Osteoblast (primary cell): ENCODE data around the gene TRA2B. TPM values are rescaled to one million over a fixed set of nuclear protein-coding genes. Genes with fewer than 3 reads are reported as not detected.
A peak's percentile ranks its signal among the peaks of the same experiment; 100 is the strongest.

Experiments used
- DNase-seq: peaks from one replicate; pipeline ENCODE4 v3.0.0; 2011; ENCODE audit warnings: low spot score, mixed read lengths; ENCODE audit not compliant: insufficient read length; ENCODE audit errors: missing footprints
- H2AFZ ChIP-seq: 2 replicates; pipeline ENCODE4 v1.6.0; 2011; ENCODE audit warnings: mild to moderate bottlenecking, low read length
- H3K27ac ChIP-seq: 2 replicates; pipeline ENCODE4 v1.5.1; 2011; ENCODE audit warnings: mild to moderate bottlenecking, low read depth, low read length, moderate library complexity
- H3K27me3 ChIP-seq: 2 replicates; pipeline ENCODE4 v1.6.0; 2012; ENCODE audit warnings: mild to moderate bottlenecking, control low read depth, inconsistent platforms, low read length, moderate library complexity; ENCODE audit not compliant: insufficient read depth
- H3K36me3 ChIP-seq: 2 replicates; pipeline ENCODE4 v1.5.1; 2011; ENCODE audit warnings: mild to moderate bottlenecking, low read length, control low read depth, moderate library complexity; ENCODE audit not compliant: insufficient read depth
- H3K4me1 ChIP-seq: 2 replicates; pipeline ENCODE4 v1.5.1; 2011; ENCODE audit warnings: mild to moderate bottlenecking, low read length, control low read depth, moderate library complexity; ENCODE audit not compliant: insufficient read depth
- H3K4me2 ChIP-seq: 2 replicates; pipeline ENCODE4 v1.6.0; 2011; ENCODE audit warnings: mild to moderate bottlenecking, low read length; ENCODE audit not compliant: insufficient read depth
- H3K4me3 ChIP-seq: fragments of 200-600 bp; sonication (generic); 3 replicates; pipeline ENCODE4 v1.5.1; 2012; ENCODE audit warnings: mild to moderate bottlenecking, low read length, inconsistent platforms; ENCODE audit not compliant: insufficient read depth
- H3K79me2 ChIP-seq: 2 replicates; pipeline ENCODE4 v1.6.0; 2012; ENCODE audit warnings: mild to moderate bottlenecking, low read length, control low read depth, inconsistent platforms; ENCODE audit not compliant: insufficient read depth
- H3K9me3 ChIP-seq: 2 replicates; pipeline ENCODE4 v1.5.1; 2011; ENCODE audit warnings: low read depth, low read length, control low read depth
- H4K20me1 ChIP-seq: 2 replicates; pipeline ENCODE4 v1.6.0; 2012; ENCODE audit warnings: mild to moderate bottlenecking, low read length, control low read depth; ENCODE audit not compliant: insufficient read depth
- total RNA-seq: library from RNA; depleted of rRNA; stranded (reverse); fragments of >200 nt; gene quantifications from 2 replicates; pipeline ENCODE4 v1.2.3, GENCODE V29; 2012
- TF ChIP-seq, protein P1 (sequence below): IDR thresholded peaks from 2 replicates; pipeline ENCODE4 v1.5.1; 2011; ENCODE audit warnings: mild to moderate bottlenecking, low read depth, low read length, moderate library complexity; ENCODE audit errors: extremely low read depth

TRA2B gene
- total RNA-seq, 1 donor = 111 TPM

DNA sequence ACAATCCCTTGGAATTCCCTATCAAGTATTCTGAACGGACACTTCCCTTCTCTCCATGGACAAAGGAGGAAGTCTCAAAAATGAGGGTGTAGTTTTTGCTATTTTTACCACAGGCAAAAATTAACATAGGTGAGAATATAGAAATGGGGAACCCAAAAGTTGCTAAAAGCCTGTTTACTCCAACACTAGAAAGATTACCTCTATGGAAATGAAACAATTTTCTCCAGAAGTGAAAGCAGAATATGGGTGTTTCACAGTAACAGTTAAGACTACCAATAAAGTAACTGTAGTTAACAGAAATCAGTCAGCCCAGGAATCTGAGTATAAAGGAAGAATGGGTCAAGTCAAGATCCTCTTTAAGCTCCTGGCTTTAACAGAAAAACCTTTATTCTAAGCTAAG lies 9.3 kb downstream of the TRA2B start:
- peaks cover 71% of the 10 kb centered on the region for H3K4me1 ChIP-seq
- H3K79me2 ChIP-seq = peaks cover 100% of the 10 kb centered on the region
- H3K27ac ChIP-seq = peak overlapping the region; percentile 72
- H3K27me3 ChIP-seq = no peaks in the 10 kb centered on the region
- H3K9me3 ChIP-seq = no peaks in the 10 kb centered on the region
- H3K4me2 ChIP-seq = peak overlapping the region; percentile 90
- H3K36me3 ChIP-seq = peaks cover 67% of the 10 kb centered on the region
- TF ChIP-seq, protein P1, sequence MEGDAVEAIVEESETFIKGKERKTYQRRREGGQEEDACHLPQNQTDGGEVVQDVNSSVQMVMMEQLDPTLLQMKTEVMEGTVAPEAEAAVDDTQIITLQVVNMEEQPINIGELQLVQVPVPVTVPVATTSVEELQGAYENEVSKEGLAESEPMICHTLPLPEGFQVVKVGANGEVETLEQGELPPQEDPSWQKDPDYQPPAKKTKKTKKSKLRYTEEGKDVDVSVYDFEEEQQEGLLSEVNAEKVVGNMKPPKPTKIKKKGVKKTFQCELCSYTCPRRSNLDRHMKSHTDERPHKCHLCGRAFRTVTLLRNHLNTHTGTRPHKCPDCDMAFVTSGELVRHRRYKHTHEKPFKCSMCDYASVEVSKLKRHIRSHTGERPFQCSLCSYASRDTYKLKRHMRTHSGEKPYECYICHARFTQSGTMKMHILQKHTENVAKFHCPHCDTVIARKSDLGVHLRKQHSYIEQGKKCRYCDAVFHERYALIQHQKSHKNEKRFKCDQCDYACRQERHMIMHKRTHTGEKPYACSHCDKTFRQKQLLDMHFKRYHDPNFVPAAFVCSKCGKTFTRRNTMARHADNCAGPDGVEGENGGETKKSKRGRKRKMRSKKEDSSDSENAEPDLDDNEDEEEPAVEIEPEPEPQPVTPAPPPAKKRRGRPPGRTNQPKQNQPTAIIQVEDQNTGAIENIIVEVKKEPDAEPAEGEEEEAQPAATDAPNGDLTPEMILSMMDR = no peak
- no peak overlapping the region for H2AFZ ChIP-seq
- no peak for DNase-seq
- peak overlapping the region; percentile 1 for H3K4me3 ChIP-seq
- peaks cover 98% of the 10 kb centered on the region for H4K20me1 ChIP-seq

DNA sequence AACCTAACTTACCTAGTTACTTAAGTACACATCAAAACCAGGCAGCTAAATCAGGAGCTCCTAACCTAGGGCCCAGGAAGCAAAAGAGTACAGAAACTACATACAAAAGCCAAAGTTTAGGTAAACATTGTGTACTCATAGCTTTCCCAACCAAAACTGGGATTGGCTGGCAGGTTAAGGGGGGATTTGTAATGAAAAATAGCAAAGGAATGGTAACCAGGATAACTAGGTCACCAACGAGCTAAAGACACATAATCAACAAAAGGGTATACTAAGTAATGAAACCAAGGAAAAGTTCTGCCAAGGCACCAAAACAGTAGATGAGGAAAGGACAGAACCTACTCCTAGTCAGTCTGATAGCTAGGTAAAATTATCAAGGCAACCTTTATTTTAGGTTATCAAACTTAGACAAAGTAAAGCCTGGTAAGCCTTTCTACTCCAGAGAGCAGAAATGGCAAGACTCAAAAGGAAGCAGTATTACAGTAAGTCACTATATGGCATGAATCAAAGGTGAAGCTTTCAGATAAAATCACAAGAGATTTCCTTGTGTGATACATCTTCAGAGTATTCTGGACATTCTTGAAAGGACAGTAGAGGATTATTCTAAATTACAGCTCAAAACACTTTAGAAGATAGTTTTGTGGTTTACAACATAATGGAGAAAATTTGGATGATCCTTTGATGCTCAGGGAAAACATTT lies 10.2 kb downstream of the TRA2B start:
- DNase-seq = no peak
- Histone ChIP-seq H2AFZ (no peak overlapping the region), H3K27ac (peak overlapping the region; percentile 60), H3K36me3 (peaks cover 75% of the 10 kb centered on the region), H3K4me2 (peak overlapping the region; percentile 90), H3K4me1 (peaks cover 62% of the 10 kb centered on the region), H3K79me2 (peaks cover 100% of the 10 kb centered on the region), H3K27me3 (no peaks in the 10 kb centered on the region), H3K9me3 (no peaks in the 10 kb centered on the region), H3K4me3 (peak overlapping the region; percentile 8), H4K20me1 (peaks cover 98% of the 10 kb centered on the region)
- TF ChIP-seq, protein P1 = no peak

DNA sequence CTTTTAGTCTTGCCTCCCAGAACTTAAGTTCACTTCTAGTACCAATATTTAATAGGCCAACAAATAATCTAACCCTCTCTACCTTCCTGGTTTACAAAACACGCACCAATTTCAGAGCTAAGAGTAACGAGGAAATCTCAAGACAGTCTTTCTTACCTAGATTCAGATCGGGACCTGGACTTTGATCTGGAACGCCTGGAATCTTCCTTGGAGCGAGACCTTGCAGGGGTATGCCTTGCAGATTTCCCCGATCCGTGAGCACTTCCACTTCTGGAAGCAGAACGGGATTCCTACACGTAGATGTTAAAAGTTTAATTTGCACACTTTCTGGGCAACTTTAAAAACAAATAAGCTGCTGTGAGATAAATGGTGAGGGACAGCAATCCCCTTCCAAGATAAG lies 11.4 kb downstream of the TRA2B start:
- H3K4me2 ChIP-seq = peak overlapping the region; percentile 49

DNA sequence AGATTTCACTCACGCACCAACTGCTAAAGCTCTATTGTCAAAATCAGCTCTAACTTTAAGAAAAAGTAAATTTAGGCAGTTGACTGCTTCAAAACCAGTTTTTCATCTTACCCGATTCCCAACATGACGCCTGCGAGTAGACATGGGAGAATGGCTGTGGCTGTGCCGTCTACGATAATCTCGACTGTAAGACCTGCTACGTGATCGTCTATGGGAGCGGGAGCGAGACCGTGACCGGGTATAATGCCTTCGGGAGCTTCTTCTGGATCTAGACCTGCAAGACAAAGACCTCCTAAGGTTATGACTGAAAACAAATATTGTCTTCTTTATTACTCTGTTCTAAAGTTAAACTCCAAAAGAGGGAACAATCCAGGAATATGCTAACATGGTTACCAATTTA lies 12.5 kb downstream of the TRA2B start:
- Histone ChIP-seq H3K4me1 (peaks cover 39% of the 10 kb centered on the region), H2AFZ (no peak overlapping the region), H3K4me2 (no peak overlapping the region), H3K9me3 (no peaks in the 10 kb centered on the region), H3K36me3 (peaks cover 86% of the 10 kb centered on the region), H4K20me1 (peaks cover 98% of the 10 kb centered on the region), H3K27me3 (no peaks in the 10 kb centered on the region), H3K27ac (no peak overlapping the region), H3K4me3 (no peak overlapping the region), H3K79me2 (peaks cover 99% of the 10 kb centered on the region)
- no peak for DNase-seq
- TF ChIP-seq, protein P1 = no peak

More for the DNA sequence above, 11.4 kb downstream of the TRA2B start:
- Histone ChIP-seq H3K4me1 (peaks cover 50% of the 10 kb centered on the region), H2AFZ (no peak overlapping the region), H3K27me3 (no peaks in the 10 kb centered on the region), H4K20me1 (peaks cover 98% of the 10 kb centered on the region), H3K36me3 (peaks cover 86% of the 10 kb centered on the region), H3K79me2 (peaks cover 100% of the 10 kb centered on the region), H3K4me3 (no peak overlapping the region), H3K27ac (no peak overlapping the region), H3K9me3 (no peaks in the 10 kb centered on the region)
- TF ChIP-seq, protein P1 = no peak
- no peak for DNase-seq
